Body of pancreas (tissue), 4 donors: ENCODE data around the gene PTH1R.

Experiments used
- CTCF ChIP-seq, 7 experiments: fragments of 450-650 bp in 4 of 7; fragments of 200-600 bp in 3 of 7; sonication (generic) in 3 of 7; IDR thresholded peaks; one replicate each; pipeline ENCODE4 v1.5.1; 2016 to 2019; ENCODE audit warnings: antibody characterized with exemption in 7 of 7
- POLR2A ChIP-seq, 3 donors: fragments of 450-650 bp; IDR thresholded peaks; one replicate each; pipeline ENCODE4 v1.6.1; 2016; ENCODE audit warnings: antibody characterized with exemption in 3 of 3, mild to moderate bottlenecking in 2 of 3

GRCh38 chr3:46849686-46850467 is 27.6 kb upstream of the PTH1R start:
- TF ChIP-seq CTCF (IDR thresholded peaks at IDR 0.05) (no peak), POLR2A (IDR thresholded peaks at IDR 0.05) (no peak)
